Cardiac fibroblast (primary cell): ENCODE results near the gene CNN2.

Experiments used
- DNase-seq, 2 donors: peaks; one replicate each; pipeline versions ENCODE4 v3.0.0 to v3.0.0-alpha.2; 2010; ENCODE audit warnings: low read depth in 2 of 2
- H3K4me3 ChIP-seq, 2 donors: replicated peaks in 1 of 2; 1 replicate in 1 of 2; 2 replicates in 1 of 2; pipeline ENCODE4 v1.5.1; 2011; ENCODE audit warnings: low read depth in 2 of 2, low read length in 2 of 2, mild to moderate bottlenecking in 2 of 2, moderate library complexity in 1 of 2
- CTCF ChIP-seq: IDR thresholded peaks from one replicate; pipeline ENCODE4 v1.5.1; 2011; ENCODE audit warnings: low read depth, mild to moderate bottlenecking, low read length, inconsistent platforms

The CNN2 gene

GRCh38 chr19:1011831-1012333 lies 14.5 kb upstream of the CNN2 start:
- TF ChIP-seq CTCF: no peak
- DNase-seq: no peak
- no peak overlapping the region for H3K4me3 ChIP-seq

GRCh38 chr19:1012334-1012733 lies 14.1 kb upstream of the CNN2 start:
- TF ChIP-seq CTCF: no peak
- DNase-seq: no peak

GRCh38 chr19:1013218-1013617 lies 13.2 kb upstream of the CNN2 start:
- TF ChIP-seq CTCF: no peak
- no peak for DNase-seq
- no peak overlapping the region for H3K4me3 ChIP-seq

More at GRCh38 chr19:1012334-1012733, 14.1 kb upstream of the CNN2 start:
- no peak overlapping the region for H3K4me3 ChIP-seq

DNA sequence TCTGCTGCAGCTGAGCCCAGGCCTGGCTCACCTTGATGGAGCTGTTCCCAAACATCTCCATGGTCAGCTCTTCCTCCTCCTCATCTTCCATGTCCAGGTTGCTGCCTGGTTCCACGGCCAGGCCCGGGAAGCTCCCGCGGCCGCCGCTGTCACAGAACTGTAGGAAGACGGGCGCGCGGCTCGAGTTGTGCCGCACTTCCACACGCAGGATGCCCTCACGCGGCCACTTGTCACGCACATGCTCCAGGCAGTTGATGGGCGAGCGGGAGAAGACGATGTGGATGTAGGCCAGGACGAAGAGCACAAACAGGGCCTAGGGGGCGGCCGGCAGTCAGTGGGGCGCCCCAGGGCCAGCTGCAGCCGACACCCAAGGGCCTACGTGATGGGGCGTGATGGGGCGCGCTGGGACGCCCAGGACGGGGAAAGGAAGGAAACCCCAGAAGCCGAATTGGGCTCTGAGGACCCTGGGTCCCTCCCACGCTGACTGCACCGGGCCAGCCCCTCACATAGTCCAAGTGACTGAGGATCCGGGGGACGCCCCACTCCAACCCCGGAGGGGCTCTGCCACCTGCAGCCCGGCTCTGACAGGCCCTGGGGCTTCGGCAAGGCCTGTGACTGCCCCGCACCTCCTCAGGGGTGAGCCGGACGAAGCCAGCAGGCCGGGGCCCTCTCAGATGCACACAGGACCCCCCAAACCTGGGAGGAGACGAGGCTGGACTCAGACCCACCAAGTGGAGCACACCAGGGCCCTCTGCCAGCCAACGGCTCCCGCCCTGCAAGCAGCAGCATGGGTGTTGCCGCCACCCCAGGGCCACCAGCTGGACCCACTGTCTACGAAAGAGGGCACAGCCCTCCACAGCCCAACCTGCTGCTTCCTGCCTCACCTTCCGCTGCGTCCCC lies 12.0 kb upstream of the CNN2 start:
- TF ChIP-seq CTCF: no peak

GRCh38 chr19:1015061-1015781 lies 11.2 kb upstream of the CNN2 start:
- H3K4me3 ChIP-seq: no peak overlapping the region
- no peak for DNase-seq
- no peak for TF ChIP-seq CTCF

More for the DNA sequence above, 12.0 kb upstream of the CNN2 start:
- H3K4me3 ChIP-seq: no peak overlapping the region
- no peak for DNase-seq

- TF ChIP-seq CTCF: no peak
- no peak for DNase-seq
- H3K4me3 ChIP-seq: no peak overlapping the region
These were observed 10.4 kb upstream of the CNN2 start for GRCh38 chr19:1015782-1016646.
